Measurements from ENCODE around the gene LMCD1.

GRCh38 chr3:8546609-8547008, 45.0 kb downstream of the LMCD1 start:
- no peak for TF ChIP-seq EZH2 (IDR thresholded peaks at IDR 0.05; ENCODE audit: low read length, missing control alignments)
- TF ChIP-seq, protein P1, sequence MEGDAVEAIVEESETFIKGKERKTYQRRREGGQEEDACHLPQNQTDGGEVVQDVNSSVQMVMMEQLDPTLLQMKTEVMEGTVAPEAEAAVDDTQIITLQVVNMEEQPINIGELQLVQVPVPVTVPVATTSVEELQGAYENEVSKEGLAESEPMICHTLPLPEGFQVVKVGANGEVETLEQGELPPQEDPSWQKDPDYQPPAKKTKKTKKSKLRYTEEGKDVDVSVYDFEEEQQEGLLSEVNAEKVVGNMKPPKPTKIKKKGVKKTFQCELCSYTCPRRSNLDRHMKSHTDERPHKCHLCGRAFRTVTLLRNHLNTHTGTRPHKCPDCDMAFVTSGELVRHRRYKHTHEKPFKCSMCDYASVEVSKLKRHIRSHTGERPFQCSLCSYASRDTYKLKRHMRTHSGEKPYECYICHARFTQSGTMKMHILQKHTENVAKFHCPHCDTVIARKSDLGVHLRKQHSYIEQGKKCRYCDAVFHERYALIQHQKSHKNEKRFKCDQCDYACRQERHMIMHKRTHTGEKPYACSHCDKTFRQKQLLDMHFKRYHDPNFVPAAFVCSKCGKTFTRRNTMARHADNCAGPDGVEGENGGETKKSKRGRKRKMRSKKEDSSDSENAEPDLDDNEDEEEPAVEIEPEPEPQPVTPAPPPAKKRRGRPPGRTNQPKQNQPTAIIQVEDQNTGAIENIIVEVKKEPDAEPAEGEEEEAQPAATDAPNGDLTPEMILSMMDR (conservative IDR thresholded peaks at IDR 0.05 in 1 of 2, IDR thresholded peaks at IDR 0.05 in 1 of 2; ENCODE audit: low read depth in 1 of 2, low read length in 2 of 2): no peak
